Activated naive CD4-positive, alpha-beta T cell treated with anti-CD3 and anti-CD28 coated beads for 36 hours (primary cell): ENCODE measurements around the gene CCDC177. TPM values are rescaled to one million over a fixed set of nuclear protein-coding genes. Genes with fewer than 3 reads are reported as not detected.
"Not testable (repeated sequence)": the region's sequence is repeated elsewhere in the genome, so short reads cannot be mapped to it uniquely, and the experiment has no call there.

Experiments
- CTCF ChIA-PET: fragments of 350-600 bp; sonication (Branson Sonifier 250); formaldehyde crosslinking; loops from one replicate; lab custom pipeline; 2021; ENCODE audit warnings: antibody characterized with exemption; lab: Charles Lee
- DNase-seq: peaks from one replicate; pipeline ENCODE4 v3.0.0-alpha.2; 2020
- H3K27ac Mint-ChIP-seq: one replicate; pipeline ENCODE4 v1.8.0; 2021; ENCODE audit warnings: mild to moderate bottlenecking, mixed read lengths
- H3K27me3 Mint-ChIP-seq: one replicate; pipeline ENCODE4 v1.8.0; 2021; ENCODE audit warnings: low read depth, mixed read lengths
- H3K36me3 Mint-ChIP-seq: one replicate; pipeline ENCODE4 v1.8.0; 2021; ENCODE audit warnings: low read depth, mixed read lengths
- H3K4me1 Mint-ChIP-seq: one replicate; pipeline ENCODE4 v1.8.0; 2021; ENCODE audit warnings: low read depth, mixed read lengths
- H3K4me3 Mint-ChIP-seq: one replicate; pipeline ENCODE4 v1.8.0; 2021; ENCODE audit warnings: mild to moderate bottlenecking, moderate library complexity, mixed read lengths
- H3K9me3 Mint-ChIP-seq: one replicate; pipeline ENCODE4 v1.8.0; 2021; ENCODE audit warnings: mixed read lengths
- intact Hi-C: fragments of 100-400 bp; cut with micrococcal nuclease; formaldehyde crosslinking; loops from one replicate; pipeline ENCODE4 v1.15.1; 2023
- total RNA-seq, 2 experiments: library from RNA; stranded (reverse); gene quantifications; one replicate each; pipeline ENCODE4 v1.2.3, GENCODE V29; 2021

CCDC177 gene
- total RNA-seq, 2 experiments from 2014 or later = not detected

DNA sequence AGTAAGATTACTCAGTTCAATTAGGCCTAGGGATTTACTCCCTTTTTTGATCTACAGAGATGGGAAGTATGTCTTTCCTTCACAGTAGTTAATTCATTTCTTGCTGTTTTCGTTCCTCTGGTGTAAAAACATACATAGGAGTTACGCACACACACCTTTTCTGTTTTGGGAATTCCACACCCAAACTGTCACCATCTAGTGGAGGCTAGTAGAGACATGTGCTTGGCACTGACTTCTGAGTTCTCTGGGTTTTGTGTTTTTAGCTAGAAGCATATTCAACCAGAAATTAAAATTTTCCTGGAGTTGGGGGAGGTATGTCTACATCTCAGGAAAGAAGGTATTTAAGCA lies 38.1 kb upstream of the CCDC177 start:
- peak; percentile 21 for DNase-seq
- intact Hi-C loops = loop anchor here (1.0 to 10.0 kb wide), 4 partner anchors 31 to 1042 kb away; partner anchors contain the start of gene ZFP36L1
- Mint-ChIP-seq H3K36me3 (peaks cover 39% of the 10 kb centered on the region), H3K4me3 (peak overlapping the region; percentile 92), H3K27ac (peak overlapping the region; percentile 91), H3K27me3 (no peaks in the 10 kb centered on the region), H3K4me1 (peaks cover 58% of the 10 kb centered on the region), H3K9me3 (no peaks in the 10 kb centered on the region)
- CTCF ChIA-PET = interaction anchor here (0.6 to 3.2 kb wide), 13 partner anchors 12 to 80 kb away, joined by 3 to 11 read pairs (median 3); no protein-coding TSS in a partner anchor

DNA sequence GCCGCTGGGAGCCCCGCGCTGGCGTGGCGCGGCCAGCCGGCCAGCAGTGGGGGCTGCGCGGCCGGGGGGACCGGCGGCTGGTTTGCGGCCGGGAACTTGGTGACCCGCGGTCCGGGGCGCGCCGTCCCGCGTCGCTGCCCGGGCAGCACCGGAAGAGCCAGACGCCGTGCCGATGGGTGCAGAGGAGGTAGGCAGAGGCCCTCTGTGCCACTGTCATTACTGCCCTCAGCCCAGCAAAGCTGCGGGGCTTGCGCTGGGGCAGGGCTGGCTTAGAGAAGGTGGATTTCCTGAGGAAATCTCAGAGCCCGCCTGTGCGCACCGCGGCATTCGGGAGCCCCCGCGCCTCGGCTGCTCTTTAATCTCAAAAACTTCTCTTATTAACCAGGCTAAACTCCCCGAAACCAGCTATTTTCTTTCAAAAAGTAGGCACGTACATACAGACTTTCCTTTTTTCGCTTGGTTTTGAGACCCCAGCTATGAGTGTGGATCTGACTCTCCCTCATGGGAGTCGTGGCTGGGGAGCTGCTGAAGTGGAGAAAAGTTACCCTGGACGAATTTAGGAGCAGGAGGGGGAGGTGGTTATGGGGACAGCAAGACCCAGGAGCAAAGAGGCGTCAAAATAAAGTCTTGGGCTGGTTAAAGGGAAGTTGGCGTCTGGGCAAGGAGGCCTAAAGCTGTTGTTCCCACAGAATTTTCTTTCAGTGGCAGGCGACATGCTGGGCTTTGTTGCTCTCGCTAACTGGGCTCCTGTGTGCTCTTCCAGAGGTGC lies 37.5 kb upstream of the CCDC177 start:
- H3K27ac Mint-ChIP-seq = peak overlapping the region; percentile 91
- H3K4me1 Mint-ChIP-seq = peaks cover 53% of the 10 kb centered on the region
- peak overlapping the region; percentile 92 for H3K4me3 Mint-ChIP-seq
- H3K27me3 Mint-ChIP-seq = no peaks in the 10 kb centered on the region
- peaks cover 38% of the 10 kb centered on the region for H3K36me3 Mint-ChIP-seq
- CTCF ChIA-PET = interaction anchor here (0.6 to 3.2 kb wide), 9 partner anchors 13 to 73 kb away, joined by 3 to 11 read pairs (median 4); no protein-coding TSS in a partner anchor
- no peaks in the 10 kb centered on the region for H3K9me3 Mint-ChIP-seq
- DNase-seq = peak; percentile 52
- intact Hi-C loops = loop anchor here (1.0 to 10.0 kb wide), 4 partner anchors 31 to 1043 kb away; partner anchors contain the start of gene ZFP36L1

DNA sequence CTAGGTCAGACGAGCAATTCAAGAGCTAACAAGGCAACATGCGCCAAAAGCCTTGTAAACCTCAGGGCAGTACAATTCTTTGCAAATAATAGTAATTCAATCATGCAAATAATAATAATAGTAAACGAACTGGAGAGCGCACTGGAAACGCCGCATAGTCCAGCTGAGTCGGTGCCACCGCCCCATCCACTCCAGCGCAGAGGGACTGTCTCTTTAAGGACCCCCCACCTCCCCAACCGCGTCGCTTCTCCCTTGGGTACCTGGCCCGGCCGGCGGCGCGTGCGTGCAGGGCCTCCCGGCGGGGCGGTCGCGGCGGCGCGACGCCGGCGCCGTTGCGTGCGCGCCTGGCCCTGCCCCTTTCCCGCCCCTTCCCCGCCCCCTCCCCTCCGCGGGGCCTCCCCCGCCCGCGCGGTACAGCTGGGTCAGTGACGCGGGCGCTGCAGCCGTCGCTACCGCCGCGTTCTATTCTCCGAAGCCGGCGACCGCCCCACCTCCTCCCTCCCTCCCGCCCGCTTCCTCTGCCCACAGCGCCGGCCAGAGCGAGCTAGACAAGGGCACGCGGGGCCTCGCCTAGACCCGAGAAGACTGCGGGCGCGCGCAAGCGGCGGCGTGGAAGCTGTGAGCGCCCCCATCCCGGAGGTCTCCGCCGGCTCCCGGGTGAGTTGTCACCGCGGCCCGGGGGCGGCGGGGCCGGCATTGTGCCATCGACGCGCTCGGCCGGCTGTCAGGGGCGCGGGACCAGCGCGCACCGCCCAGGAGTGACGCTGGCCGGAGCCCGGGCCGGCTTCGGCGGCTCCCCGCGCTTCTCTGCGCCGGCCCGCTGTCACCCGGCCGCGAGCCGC lies 36.7 kb upstream of the CCDC177 start, which contains the start of gene SUSD6:
TSS of gene SUSD6 (plus strand) at position 425 of the 842 bp plus-strand sequence. CDS start 46,997 bp downstream, outside the sequence.
- Mint-ChIP-seq H3K4me3 (peak within 1 kb of the TSS; percentile 92), H3K27ac (peak within 1 kb of the TSS; percentile 91), H3K27me3 (no peaks in the 10 kb centered on the region), H3K36me3 (peaks cover 32% of the 10 kb centered on the region), H3K9me3 (no peaks in the 10 kb centered on the region), H3K4me1 (peaks cover 53% of the 10 kb centered on the region)
- intact Hi-C loops = loop anchor here (1.0 to 10.0 kb wide), 6 partner anchors 27 to 1043 kb away; partner anchors contain the start of genes SRSF5 and ZFP36L1
- peak; percentile 88 for DNase-seq
- CTCF ChIA-PET = interaction anchor here (0.6 to 3.2 kb wide), 5 partner anchors 15 to 98 kb away, joined by 3 to 11 read pairs (median 6); no protein-coding TSS in a partner anchor

DNA sequence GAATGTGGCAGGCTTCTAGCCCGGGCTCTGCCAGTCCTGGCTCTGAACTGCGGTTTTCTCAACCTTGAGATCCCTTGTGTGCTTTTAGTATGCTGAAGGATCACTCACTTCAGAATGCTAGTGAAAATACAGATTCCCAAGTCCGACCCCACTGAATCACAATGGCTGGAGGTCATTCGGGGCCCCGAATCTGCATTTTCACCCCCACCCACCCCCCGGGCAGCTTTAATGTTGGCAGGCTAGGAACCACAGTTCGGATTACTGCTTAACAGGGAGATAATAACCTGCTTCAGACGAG lies 36.2 kb upstream of the CCDC177 start:
- Mint-ChIP-seq H3K9me3 (no peaks in the 10 kb centered on the region), H3K27ac (peak overlapping the region; percentile 75), H3K36me3 (peaks cover 27% of the 10 kb centered on the region), H3K4me1 (peaks cover 50% of the 10 kb centered on the region), H3K4me3 (peak overlapping the region; percentile 90), H3K27me3 (no peaks in the 10 kb centered on the region)
- CTCF ChIA-PET = interaction anchor here (0.7 to 3.2 kb wide), 3 partner anchors 16 to 26 kb away, joined by 3 to 11 read pairs (median 3); no protein-coding TSS in a partner anchor
- peak; percentile 10 for DNase-seq
- intact Hi-C loops = loop anchor here (1.0 to 10.0 kb wide), 4 partner anchors 27 to 1044 kb away; partner anchors contain the start of genes SRSF5 and ZFP36L1

DNA sequence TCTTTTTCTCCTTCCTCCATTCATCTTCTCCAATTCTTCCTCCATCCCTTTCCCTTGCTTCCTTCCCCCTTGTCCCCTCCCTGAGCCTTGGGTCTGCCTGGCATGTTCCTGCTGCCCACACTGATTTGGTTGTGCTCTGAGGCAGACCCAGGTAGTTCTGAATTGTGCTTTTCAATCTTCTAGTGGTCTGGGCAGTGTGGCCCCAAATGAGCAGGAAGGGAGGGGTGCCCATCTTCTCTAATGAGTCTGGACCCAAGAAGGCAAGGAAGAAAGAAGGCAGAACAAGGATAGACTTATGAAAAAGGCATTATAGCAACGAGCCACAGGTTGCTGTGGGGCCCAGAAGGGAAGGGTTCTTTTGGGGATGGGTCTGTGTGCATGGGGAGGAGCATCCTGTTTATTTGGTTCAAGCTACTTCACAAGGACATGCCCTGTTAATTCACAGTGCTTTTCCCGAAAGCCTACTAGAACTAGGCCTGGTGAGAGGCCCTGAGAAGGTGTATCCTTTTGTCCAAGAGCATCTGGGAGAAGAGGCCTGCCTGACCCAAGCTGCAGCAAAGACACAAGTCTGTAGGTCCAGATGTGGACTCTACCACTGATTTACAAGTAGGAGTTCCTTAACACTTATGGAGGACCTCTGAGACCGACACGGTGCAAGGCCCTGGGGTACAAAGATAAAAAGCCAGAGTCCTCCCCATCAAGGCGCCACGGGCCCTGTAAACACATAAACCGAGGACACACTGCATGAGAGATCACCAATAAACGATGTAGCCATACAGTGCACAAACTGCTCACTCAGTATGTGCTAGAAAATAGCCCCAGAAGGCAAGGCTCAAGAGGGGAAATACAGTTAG lies 35.6 kb upstream of the CCDC177 start:
- H3K36me3 Mint-ChIP-seq = peaks cover 22% of the 10 kb centered on the region
- peak overlapping the region; percentile 75 for H3K27ac Mint-ChIP-seq
- H3K9me3 Mint-ChIP-seq = no peaks in the 10 kb centered on the region
- CTCF ChIA-PET = interaction anchor here (1.5 to 3.2 kb wide), 3 partner anchors 18 to 26 kb away, joined by 3 to 11 read pairs (median 3); no protein-coding TSS in a partner anchor
- peaks cover 45% of the 10 kb centered on the region for H3K4me1 Mint-ChIP-seq
- no peaks in the 10 kb centered on the region for H3K27me3 Mint-ChIP-seq
- intact Hi-C loops = loop anchor here (5.0 to 10.0 kb wide), 2 partner anchors 818 to 1045 kb away; partner anchors contain the start of gene ZFP36L1
- DNase-seq = peak; percentile 23
- H3K4me3 Mint-ChIP-seq = peak overlapping the region; percentile 90

DNA sequence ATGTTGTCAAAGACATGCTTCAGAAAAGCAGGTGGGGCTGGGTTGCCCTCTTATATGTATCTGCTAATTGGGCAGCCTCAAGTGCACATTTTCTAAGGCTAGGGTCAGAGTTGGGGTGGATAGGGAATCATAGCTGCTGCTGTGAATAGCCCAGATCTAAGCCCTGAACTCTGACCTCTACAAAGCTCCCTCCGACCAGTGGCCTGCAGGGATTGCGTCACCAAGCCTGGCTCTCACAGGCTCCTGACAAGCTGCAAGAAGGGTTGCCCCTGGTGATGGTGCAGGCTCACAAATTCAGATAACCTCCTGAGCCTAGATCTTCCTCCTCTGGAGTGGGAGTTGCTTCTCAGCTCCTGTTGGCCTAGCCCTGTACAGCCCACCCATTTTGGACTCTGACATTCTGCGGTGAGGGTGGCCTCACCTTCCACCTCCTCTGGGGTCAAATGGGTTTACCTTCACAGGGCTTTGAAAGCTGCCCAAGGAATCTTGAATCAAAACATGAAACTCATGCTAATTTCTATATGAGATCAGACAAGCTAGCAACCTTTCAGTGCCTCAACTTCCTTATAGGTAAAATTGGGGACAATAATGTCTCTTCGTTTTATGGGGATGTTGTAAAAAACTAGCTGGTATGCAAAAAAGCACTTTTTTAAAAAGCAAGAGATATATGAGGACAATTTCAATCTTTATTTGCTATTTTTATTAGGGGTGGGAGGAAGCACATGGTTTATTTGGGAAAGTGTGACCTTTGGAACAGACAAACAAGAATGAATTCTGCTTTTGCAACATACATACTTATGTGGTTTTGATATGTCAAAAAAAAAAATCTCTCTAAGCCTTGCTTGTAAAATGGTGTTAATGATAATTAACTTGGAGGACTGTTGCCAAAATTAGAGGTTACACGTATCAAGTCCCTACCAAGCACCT lies 31.9 kb upstream of the CCDC177 start:
- CTCF ChIA-PET = interaction anchor here (1.0 to 4.2 kb wide), 9 partner anchors 10 to 125 kb away, joined by 3 to 62 read pairs (median 3); no protein-coding TSS in a partner anchor
- H3K9me3 Mint-ChIP-seq = no peaks in the 10 kb centered on the region
- peaks cover 32% of the 10 kb centered on the region for H3K4me1 Mint-ChIP-seq
- intact Hi-C loops = no loop called here
- no peak overlapping the region for H3K4me3 Mint-ChIP-seq
- no peak for DNase-seq
- no peaks in the 10 kb centered on the region for H3K36me3 Mint-ChIP-seq
- H3K27ac Mint-ChIP-seq = peak overlapping the region; percentile 33
- H3K27me3 Mint-ChIP-seq = no peaks in the 10 kb centered on the region

DNA sequence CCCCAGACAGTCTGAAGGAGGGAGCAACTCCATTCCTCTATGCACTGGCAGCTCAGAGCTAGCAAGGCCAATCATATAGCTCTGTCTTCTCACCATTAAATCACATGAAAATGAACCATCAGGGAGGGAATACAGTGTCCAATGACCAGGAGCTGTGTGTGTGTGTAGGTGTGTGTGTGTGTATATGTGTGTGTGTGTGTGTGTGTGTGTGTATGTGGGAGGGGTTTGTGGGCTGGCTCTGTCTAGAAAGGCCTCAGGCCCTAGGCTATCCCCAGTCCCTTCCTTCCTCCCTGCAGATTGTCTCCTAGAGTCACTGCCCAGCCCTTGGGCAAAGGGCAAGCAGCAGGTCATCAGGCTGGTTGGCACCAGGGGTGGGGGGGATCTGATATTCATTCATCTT lies 31.1 kb upstream of the CCDC177 start:
- no peak for DNase-seq
- intact Hi-C loops = no loop called here
- no peak overlapping the region for H3K27ac Mint-ChIP-seq

DNA sequence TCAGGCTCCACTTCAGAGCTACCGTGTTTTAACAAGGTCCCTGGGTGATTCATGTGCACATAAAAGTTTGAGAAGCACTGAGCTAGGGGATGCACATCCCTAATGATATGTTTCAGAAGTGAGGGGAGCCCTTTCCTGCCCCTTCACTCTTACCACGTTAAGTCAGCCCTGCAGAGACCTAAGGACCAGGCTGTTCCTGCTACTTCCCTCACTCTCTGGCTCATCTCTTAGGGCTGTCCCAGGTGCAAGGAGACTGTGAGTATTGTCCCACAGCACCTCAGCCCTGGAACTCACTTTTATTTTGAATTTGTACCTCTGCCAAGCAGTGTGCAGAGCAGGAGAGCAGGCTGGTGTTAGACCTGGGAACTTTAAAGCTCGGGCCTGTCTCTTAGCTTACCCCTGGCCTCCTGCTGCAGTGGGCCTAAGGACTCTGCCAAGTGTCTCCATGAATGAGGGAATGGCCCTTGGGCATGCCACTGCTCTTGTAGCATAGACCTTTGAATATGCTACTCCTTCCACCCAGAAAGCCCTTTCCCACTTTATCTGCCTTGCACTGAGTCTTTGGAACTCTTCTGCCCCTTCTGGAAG lies 25.7 kb upstream of the CCDC177 start:
- intact Hi-C loops = loop anchor here (5.0 kb wide), 1 partner anchor 222 kb away; no protein-coding TSS in a partner anchor
- no peaks in the 10 kb centered on the region for H3K9me3 Mint-ChIP-seq
- H3K36me3 Mint-ChIP-seq = no peaks in the 10 kb centered on the region
- CTCF ChIA-PET = interaction anchor here (0.8 to 2.6 kb wide), 6 partner anchors 15 to 428 kb away, joined by 3 to 15 read pairs (median 4); no protein-coding TSS in a partner anchor
- H3K4me1 Mint-ChIP-seq = peaks cover 5% of the 10 kb centered on the region
- no peak for DNase-seq
- no peaks in the 10 kb centered on the region for H3K27me3 Mint-ChIP-seq
- H3K4me3 Mint-ChIP-seq = no peak overlapping the region
- no peak overlapping the region for H3K27ac Mint-ChIP-seq

More for the DNA sequence above, 31.1 kb upstream of the CCDC177 start:
- Mint-ChIP-seq H3K36me3 (no peaks in the 10 kb centered on the region), H3K4me3 (no peak overlapping the region), H3K27me3 (no peaks in the 10 kb centered on the region), H3K4me1 (peaks cover 32% of the 10 kb centered on the region), H3K9me3 (no peaks in the 10 kb centered on the region)
- CTCF ChIA-PET = interaction anchor here (1.0 to 4.2 kb wide), 12 partner anchors 11 to 125 kb away, joined by 3 to 62 read pairs (median 5); no protein-coding TSS in a partner anchor

DNA sequence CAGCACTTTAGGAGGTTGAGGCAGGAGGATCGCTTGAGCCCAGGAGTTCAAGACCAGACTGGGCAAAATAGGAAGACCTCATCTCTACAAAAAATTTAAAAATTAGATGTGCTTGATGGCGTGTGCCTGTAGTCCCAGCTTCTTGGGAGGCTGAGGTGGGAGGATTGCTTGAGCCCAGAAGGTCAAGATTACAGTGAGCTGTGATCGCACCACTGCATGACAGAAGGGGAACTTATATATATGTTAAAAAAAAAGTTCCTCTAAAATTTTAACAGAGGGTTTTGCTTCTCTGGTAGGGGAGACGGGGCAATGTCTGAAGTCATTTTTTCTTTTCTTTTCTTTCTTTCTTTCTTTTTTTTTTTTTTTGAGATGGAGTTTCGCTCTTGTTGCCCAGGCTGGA lies 24.8 kb upstream of the CCDC177 start:
- H3K27ac Mint-ChIP-seq, H3K4me1 Mint-ChIP-seq, DNase-seq, H3K36me3 Mint-ChIP-seq, H3K9me3 Mint-ChIP-seq, H3K27me3 Mint-ChIP-seq, intact Hi-C loops, H3K4me3 Mint-ChIP-seq: not testable (repeated sequence)
- CTCF ChIA-PET = interaction anchor here (0.7 to 1.0 kb wide), 2 partner anchors 47 to 128 kb away, joined by 4 to 7 read pairs; no protein-coding TSS in a partner anchor

DNA sequence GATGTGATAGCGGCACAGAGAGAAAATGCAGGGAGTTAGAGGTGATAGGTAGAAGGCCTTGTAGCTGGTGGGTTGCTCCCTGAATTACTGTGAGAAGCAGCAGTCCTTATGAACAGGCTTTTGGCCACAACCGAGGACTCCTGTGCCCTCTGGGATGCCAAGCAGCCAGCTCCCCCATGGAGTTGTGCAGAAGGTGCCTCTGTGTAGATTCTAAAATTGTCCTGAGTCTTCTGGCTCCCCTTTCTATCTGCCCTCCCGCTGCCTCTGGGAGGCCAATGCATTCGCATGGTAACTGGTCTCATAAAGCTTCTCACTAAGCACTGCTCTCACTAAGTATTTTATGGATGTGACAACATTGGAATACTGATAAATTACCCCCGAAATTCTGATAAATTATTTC lies 20.7 kb upstream of the CCDC177 start:
- DNase-seq = no peak
- CTCF ChIA-PET = interaction anchor here (1.4 to 3.6 kb wide), 3 partner anchors 10 to 136 kb away, joined by 3 to 13 read pairs (median 10); no protein-coding TSS in a partner anchor
- Mint-ChIP-seq H3K36me3 (no peaks in the 10 kb centered on the region), H3K4me1 (no peaks in the 10 kb centered on the region), H3K27ac (no peak overlapping the region), H3K4me3 (no peak overlapping the region), H3K9me3 (no peaks in the 10 kb centered on the region), H3K27me3 (no peaks in the 10 kb centered on the region)
- intact Hi-C loops = no loop called here
